Large intestine (tissue), 3 donors: ENCODE data around the gene LNX1. TPM values are rescaled to one million over a fixed set of nuclear protein-coding genes. Genes with fewer than 3 reads are reported as not detected.

ENCODE experiments used
- DNase-seq, 2 donors: peaks; one replicate each; pipeline versions ENCODE4 v3.0.0 to v3.0.0-alpha.2; 2013
- H3K27ac ChIP-seq: one replicate; pipeline ENCODE4 v1.5.1; 2013; ENCODE audit warnings: low read length
- H3K27me3 ChIP-seq: 2 replicates; pipeline ENCODE4 v1.6.1; 2013; ENCODE audit warnings: low read length; ENCODE audit not compliant: control insufficient read depth, insufficient read depth
- H3K36me3 ChIP-seq: 2 replicates; pipeline ENCODE4 v1.6.1; 2013; ENCODE audit warnings: low read length; ENCODE audit not compliant: control insufficient read depth, insufficient read depth
- H3K4me1 ChIP-seq: one replicate; pipeline ENCODE4 v1.6.1; 2013; ENCODE audit warnings: low read length; ENCODE audit not compliant: control insufficient read depth, insufficient read depth
- H3K4me3 ChIP-seq: one replicate; pipeline ENCODE4 v1.5.1; 2013; ENCODE audit warnings: low read length
- H3K9me3 ChIP-seq: one replicate; pipeline ENCODE4 v1.6.1; 2013; ENCODE audit warnings: mild to moderate bottlenecking, low read depth, low read length, moderate library complexity; ENCODE audit not compliant: control insufficient read depth
- WGBS: methylation state at CpG from one replicate; pipeline ENCODE4 v1.1.5; 2013; ENCODE audit warnings: low lambda C conversion rate; ENCODE audit not compliant: insufficient coverage; 5-methylcytosine and 5-hydroxymethylcytosine counted together
- polyA plus RNA-seq: library from polyadenylated mRNA; unstranded; fragments of 120-200 nt; gene quantifications from one replicate; pipeline ENCODE4 v1.2.1, GENCODE V29; 2013

LNX1 gene
- polyA plus RNA-seq, 1 donor, result 10.8 TPM

DNA sequence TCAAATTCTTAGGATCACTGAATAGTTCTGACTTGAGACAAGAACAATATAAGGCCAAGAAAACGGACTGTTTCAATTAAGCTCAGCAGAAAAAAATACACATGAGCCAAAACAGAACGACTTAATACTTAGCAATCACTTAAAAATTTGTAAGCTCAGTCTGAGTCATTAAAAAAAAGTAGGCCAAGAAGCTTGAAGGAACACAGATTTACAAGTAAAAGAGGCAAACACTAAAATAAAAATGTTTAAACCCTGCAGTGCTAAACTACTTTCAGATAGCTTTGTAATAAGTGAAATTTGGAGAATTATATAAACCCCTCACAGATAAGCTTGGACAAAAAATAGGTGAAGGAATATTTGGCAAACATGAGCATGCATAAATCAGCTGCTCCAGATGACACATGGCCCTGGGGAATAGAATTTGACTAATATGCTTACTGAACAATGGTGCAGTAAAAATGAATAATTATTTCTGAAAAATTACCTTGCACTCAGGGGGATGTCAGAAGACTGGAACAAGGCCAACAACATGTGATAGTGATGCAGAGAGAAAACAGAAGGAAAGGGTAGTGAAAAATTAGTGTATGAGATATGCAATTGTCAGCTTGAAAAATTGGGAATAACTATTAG lies 49.6 kb downstream of the LNX1 start:
- H3K4me3 ChIP-seq, result no peak overlapping the region
- H3K9me3 ChIP-seq, result no peaks in the 10 kb centered on the region
- H3K27ac ChIP-seq, result no peak overlapping the region
- DNase-seq, result peak in 1 of 2 donors; percentile 16
- H3K27me3 ChIP-seq, result no peaks in the 10 kb centered on the region
- H3K36me3 ChIP-seq, result no peaks in the 10 kb centered on the region
- H3K4me1 ChIP-seq, result no peaks in the 10 kb centered on the region
- WGBS, result 90% methylated on average over 2 of the region's 2 CpGs

DNA sequence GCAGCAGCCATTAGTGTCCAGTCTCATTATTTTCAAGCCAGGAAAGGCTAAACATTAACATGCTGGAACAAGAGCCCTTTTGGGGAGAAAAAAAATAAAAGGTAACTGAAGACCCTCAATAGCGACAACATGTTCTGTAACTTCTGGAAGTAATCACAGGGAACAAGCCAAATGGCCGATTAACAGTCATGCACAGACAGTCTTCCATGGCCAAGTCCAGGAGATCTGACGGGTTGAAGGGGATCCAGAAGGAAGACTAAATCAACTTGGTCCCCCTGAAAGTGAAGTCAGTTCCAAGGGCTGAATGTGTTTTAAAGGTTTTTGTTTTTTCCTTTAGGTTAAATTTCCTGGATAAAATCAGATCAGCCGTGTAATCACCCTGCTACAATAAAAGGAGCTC lies 52.5 kb downstream of the LNX1 start:
- Histone ChIP-seq H3K36me3 (no peaks in the 10 kb centered on the region), H3K27me3 (no peaks in the 10 kb centered on the region), H3K4me1 (no peaks in the 10 kb centered on the region), H3K27ac (no peak overlapping the region), H3K9me3 (no peaks in the 10 kb centered on the region), H3K4me3 (no peak overlapping the region)
- DNase-seq, result no peak
- no CpG with 5 or more reads among the region's 4 CpGs for WGBS

GRCh38 chr4:53537606-53538005 lies 53.7 kb downstream of the LNX1 start:
- no peak overlapping the region for H3K27ac ChIP-seq
- H3K36me3 ChIP-seq, result peaks cover 3% of the 10 kb centered on the region
- WGBS, result no CpG with 5 or more reads among the region's 3 CpGs
- H3K9me3 ChIP-seq, result no peaks in the 10 kb centered on the region
- no peak for DNase-seq
- H3K4me3 ChIP-seq, result no peak overlapping the region
- no peaks in the 10 kb centered on the region for H3K27me3 ChIP-seq
- no peaks in the 10 kb centered on the region for H3K4me1 ChIP-seq

GRCh38 chr4:53536328-53536727 lies 55.0 kb downstream of the LNX1 start:
- Histone ChIP-seq H3K4me1 (no peaks in the 10 kb centered on the region), H3K4me3 (no peak overlapping the region), H3K27ac (no peak overlapping the region), H3K27me3 (no peaks in the 10 kb centered on the region), H3K9me3 (no peaks in the 10 kb centered on the region), H3K36me3 (peaks cover 3% of the 10 kb centered on the region)
- no peak for DNase-seq
- WGBS, result no CpG with 5 or more reads among the region's 2 CpGs

DNA sequence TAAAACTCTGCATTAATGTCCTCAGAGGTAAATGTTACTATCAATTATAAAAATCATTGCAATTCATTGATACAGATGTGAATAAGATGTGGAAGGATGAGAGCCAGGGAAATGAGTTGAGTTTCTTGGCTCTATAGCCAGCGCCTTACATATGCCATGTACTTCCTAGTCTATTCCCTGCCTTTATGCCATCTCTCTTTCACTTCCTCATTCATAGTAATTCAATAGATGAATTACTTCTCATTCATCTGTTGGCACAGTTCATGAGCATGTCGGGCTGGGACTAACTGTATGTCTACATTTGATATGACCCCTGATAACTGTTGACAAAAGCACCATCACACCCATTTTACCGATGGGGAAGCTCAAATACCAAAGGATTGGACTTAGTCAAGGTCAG lies 55.7 kb downstream of the LNX1 start:
- H3K27ac ChIP-seq, result no peak overlapping the region
- H3K27me3 ChIP-seq, result no peaks in the 10 kb centered on the region
- H3K36me3 ChIP-seq, result peaks cover 3% of the 10 kb centered on the region
- DNase-seq, result no peak
- H3K4me1 ChIP-seq, result no peaks in the 10 kb centered on the region
- no peaks in the 10 kb centered on the region for H3K9me3 ChIP-seq
- WGBS, result 100% methylated on average over 1 of the region's 3 CpGs
- H3K4me3 ChIP-seq, result no peak overlapping the region

GRCh38 chr4:53534684-53535083 lies 56.6 kb downstream of the LNX1 start:
- no peak overlapping the region for H3K27ac ChIP-seq
- H3K36me3 ChIP-seq, result peaks cover 3% of the 10 kb centered on the region
- no peak overlapping the region for H3K4me3 ChIP-seq
- no peaks in the 10 kb centered on the region for H3K9me3 ChIP-seq
- no peak for DNase-seq
- WGBS, result no CpG with 5 or more reads among the region's 2 CpGs
- no peaks in the 10 kb centered on the region for H3K4me1 ChIP-seq
- no peaks in the 10 kb centered on the region for H3K27me3 ChIP-seq

GRCh38 chr4:53532521-53532920 lies 58.8 kb downstream of the LNX1 start:
- no peaks in the 10 kb centered on the region for H3K4me1 ChIP-seq
- H3K36me3 ChIP-seq, result peaks cover 3% of the 10 kb centered on the region
- H3K4me3 ChIP-seq, result no peak overlapping the region
- no peak overlapping the region for H3K27ac ChIP-seq
- H3K27me3 ChIP-seq, result no peaks in the 10 kb centered on the region
- DNase-seq, result no peak
- H3K9me3 ChIP-seq, result no peaks in the 10 kb centered on the region
- no CpG with 5 or more reads among the region's 1 CpG for WGBS

DNA sequence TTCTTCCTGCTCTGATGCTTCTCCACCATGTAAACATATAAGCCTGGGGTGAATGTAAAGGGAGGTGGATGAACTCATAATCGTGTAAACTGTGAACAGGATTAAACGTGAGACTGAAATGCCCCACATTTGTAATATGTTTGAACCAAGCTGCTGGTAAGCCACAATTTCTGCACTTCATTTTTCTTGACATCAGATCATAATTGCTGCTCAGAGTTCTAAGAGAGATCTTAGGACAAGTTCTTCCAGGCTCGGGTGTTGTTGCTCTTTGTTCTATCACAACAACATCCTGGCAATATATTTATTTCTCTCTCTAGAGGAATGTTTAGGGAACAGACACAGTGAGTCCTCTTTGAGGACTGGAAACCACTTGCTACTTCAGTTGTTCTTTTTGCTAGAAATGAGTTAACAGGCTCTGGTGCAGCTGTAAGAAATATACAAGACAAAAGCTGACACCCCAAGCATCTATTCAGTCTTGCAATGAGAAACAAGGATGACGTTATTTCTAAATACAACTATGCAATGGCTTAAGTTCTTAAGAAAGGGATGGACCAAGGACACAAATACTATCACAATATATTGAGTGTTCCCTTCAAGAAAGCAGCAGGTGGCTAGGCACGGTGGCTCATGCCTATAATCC lies 59.6 kb downstream of the LNX1 start:
- no CpG with 5 or more reads among the region's 5 CpGs for WGBS
- H3K4me3 ChIP-seq, result no peak overlapping the region

GRCh38 chr4:53529025-53529424 lies 62.3 kb downstream of the LNX1 start:
- Histone ChIP-seq H3K36me3 (peaks cover 3% of the 10 kb centered on the region), H3K27me3 (no peaks in the 10 kb centered on the region), H3K4me3 (no peak overlapping the region), H3K4me1 (no peaks in the 10 kb centered on the region), H3K9me3 (no peaks in the 10 kb centered on the region), H3K27ac (no peak overlapping the region)
- DNase-seq, result no peak
- 80% methylated on average over 1 of the region's 3 CpGs for WGBS

More for the DNA sequence above, 59.6 kb downstream of the LNX1 start:
- H3K27ac ChIP-seq, result no peak overlapping the region
- DNase-seq, result no peak
- H3K36me3 ChIP-seq, result peaks cover 3% of the 10 kb centered on the region
- H3K4me1 ChIP-seq, result no peaks in the 10 kb centered on the region
- H3K27me3 ChIP-seq, result no peaks in the 10 kb centered on the region
- H3K9me3 ChIP-seq, result no peaks in the 10 kb centered on the region

GRCh38 chr4:53527930-53528329 lies 63.4 kb downstream of the LNX1 start:
- no peak overlapping the region for H3K27ac ChIP-seq
- H3K9me3 ChIP-seq, result no peaks in the 10 kb centered on the region
- H3K4me1 ChIP-seq, result no peaks in the 10 kb centered on the region
- no peak overlapping the region for H3K4me3 ChIP-seq
- 100% methylated on average over 1 of the region's 4 CpGs for WGBS
- H3K27me3 ChIP-seq, result no peaks in the 10 kb centered on the region
- H3K36me3 ChIP-seq, result peaks cover 3% of the 10 kb centered on the region
- DNase-seq, result no peak

DNA sequence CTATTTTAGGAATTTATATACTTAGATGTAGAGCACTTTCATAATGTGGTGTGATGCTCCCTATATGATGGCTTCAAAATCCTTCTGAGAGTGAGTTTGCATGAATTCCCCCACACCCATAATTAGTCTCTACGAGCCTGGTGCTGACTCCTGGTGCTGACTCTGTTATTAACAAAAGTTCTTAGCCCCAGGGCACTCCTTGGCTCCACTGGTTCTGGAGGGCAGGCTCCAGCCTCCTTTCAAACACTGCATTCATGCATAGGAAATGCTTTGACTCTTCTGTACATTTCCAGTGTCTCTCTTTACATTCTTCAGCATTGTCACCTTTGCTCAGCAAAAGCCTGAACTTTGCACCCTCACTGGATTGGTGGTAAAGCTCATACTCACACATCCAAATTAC lies 64.0 kb downstream of the LNX1 start:
- Histone ChIP-seq H3K36me3 (no peaks in the 10 kb centered on the region), H3K9me3 (no peaks in the 10 kb centered on the region), H3K4me3 (no peak overlapping the region), H3K4me1 (no peaks in the 10 kb centered on the region), H3K27me3 (no peaks in the 10 kb centered on the region), H3K27ac (no peak overlapping the region)
- no CpG with 5 or more reads among the region's 1 CpG for WGBS
- DNase-seq, result no peak
